Measurements from ENCODE around the gene RAB27A. TPM values are rescaled to one million over a fixed set of nuclear protein-coding genes. Genes with fewer than 3 reads are reported as not detected.

RAB27A gene
- total and polyA plus RNA-seq, 2 of the 13 experiments (the other 11 are each of a cell fraction or from before 2014, with no cell fraction given): 3.4 to 8.1 TPM

DNA sequence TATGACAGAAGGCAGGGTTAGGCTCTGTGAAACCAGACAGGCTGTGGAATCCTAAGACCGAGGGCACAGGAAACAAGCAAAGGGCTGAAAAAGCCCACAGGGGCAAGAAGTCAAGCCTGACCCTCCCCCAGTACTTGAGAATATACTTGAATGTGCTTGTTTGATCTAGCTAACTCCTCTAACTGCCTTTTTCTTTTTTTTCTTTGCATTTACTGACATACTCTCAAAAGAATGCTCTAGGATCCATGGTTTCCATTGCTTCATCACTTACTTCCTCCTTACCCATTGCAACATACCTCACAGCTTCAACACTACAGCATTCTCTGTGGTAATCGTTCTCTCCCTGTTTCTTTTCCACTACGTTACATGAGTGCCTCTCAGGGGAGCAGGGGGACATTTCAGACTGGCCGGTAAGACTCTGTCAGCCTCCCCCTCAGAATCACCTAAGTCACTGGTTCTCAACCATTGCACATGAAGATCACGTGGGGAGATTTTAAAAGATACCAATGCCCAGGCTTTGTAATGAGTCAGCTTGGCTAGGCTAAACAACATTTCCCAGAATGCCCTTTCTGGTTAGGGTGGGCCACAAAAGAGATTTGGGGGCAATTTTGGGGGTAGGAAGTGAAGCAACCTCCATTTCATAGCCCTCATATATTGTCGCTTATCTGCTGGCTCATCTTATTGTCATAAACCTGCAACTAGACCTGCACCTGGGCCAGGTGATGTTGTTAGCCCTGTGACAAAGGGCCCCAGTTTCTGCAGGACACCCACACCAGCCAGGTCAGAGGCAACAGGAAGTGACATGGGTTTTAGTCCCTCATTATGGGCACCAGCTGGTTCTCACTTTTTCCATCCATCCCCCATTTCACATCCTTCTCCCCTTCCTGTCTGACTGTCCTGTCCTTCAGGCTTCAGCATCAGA is 68.3 kb downstream of the RAB27A start (continued):
- no peak for TF ChIP-seq SETDB1 (CRISPR knock-in tag; IDR thresholded peaks at IDR 0.05; ENCODE audit: borderline replicate concordance)
- TF ChIP-seq HMG20A (CRISPR knock-in tag; IDR thresholded peaks at IDR 0.05; ENCODE audit: borderline replicate concordance): peak; percentile 74
- TF ChIP-seq, protein P1, sequence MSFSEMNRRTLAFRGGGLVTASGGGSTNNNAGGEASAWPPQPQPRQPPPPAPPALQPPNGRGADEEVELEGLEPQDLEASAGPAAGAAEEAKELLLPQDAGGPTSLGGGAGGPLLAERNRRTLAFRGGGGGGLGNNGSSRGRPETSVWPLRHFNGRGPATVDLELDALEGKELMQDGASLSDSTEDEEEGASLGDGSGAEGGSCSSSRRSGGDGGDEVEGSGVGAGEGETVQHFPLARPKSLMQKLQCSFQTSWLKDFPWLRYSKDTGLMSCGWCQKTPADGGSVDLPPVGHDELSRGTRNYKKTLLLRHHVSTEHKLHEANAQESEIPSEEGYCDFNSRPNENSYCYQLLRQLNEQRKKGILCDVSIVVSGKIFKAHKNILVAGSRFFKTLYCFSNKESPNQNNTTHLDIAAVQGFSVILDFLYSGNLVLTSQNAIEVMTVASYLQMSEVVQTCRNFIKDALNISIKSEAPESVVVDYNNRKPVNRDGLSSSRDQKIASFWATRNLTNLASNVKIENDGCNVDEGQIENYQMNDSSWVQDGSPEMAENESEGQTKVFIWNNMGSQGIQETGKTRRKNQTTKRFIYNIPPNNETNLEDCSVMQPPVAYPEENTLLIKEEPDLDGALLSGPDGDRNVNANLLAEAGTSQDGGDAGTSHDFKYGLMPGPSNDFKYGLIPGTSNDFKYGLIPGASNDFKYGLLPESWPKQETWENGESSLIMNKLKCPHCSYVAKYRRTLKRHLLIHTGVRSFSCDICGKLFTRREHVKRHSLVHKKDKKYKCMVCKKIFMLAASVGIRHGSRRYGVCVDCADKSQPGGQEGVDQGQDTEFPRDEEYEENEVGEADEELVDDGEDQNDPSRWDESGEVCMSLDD (CRISPR knock-in tag; IDR thresholded peaks at IDR 0.05; ENCODE audit: borderline replicate concordance): no peak
- TF ChIP-seq, protein P2, sequence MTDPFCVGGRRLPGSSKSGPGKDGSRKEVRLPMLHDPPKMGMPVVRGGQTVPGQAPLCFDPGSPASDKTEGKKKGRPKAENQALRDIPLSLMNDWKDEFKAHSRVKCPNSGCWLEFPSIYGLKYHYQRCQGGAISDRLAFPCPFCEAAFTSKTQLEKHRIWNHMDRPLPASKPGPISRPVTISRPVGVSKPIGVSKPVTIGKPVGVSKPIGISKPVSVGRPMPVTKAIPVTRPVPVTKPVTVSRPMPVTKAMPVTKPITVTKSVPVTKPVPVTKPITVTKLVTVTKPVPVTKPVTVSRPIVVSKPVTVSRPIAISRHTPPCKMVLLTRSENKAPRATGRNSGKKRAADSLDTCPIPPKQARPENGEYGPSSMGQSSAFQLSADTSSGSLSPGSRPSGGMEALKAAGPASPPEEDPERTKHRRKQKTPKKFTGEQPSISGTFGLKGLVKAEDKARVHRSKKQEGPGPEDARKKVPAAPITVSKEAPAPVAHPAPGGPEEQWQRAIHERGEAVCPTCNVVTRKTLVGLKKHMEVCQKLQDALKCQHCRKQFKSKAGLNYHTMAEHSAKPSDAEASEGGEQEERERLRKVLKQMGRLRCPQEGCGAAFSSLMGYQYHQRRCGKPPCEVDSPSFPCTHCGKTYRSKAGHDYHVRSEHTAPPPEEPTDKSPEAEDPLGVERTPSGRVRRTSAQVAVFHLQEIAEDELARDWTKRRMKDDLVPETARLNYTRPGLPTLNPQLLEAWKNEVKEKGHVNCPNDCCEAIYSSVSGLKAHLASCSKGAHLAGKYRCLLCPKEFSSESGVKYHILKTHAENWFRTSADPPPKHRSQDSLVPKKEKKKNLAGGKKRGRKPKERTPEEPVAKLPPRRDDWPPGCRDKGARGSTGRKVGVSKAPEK (CRISPR knock-in tag; IDR thresholded peaks at IDR 0.05; ENCODE audit: borderline replicate concordance): no peak
- TF ChIP-seq ZNF558 (CRISPR knock-in tag; IDR thresholded peaks at IDR 0.05; ENCODE audit: borderline replicate concordance): no peak
- no peak for TF ChIP-seq ZNF746 (CRISPR knock-in tag; IDR thresholded peaks at IDR 0.05)
- TF ChIP-seq RNF2 (conservative IDR thresholded peaks at IDR 0.05; ENCODE audit: low read depth): no peak
- TF ChIP-seq, protein P3, sequence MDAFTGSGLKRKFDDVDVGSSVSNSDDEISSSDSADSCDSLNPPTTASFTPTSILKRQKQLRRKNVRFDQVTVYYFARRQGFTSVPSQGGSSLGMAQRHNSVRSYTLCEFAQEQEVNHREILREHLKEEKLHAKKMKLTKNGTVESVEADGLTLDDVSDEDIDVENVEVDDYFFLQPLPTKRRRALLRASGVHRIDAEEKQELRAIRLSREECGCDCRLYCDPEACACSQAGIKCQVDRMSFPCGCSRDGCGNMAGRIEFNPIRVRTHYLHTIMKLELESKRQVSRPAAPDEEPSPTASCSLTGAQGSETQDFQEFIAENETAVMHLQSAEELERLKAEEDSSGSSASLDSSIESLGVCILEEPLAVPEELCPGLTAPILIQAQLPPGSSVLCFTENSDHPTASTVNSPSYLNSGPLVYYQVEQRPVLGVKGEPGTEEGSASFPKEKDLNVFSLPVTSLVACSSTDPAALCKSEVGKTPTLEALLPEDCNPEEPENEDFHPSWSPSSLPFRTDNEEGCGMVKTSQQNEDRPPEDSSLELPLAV (CRISPR knock-in tag; conservative IDR thresholded peaks at IDR 0.05; ENCODE audit: low read depth): no peak
- no peak for TF ChIP-seq BHLHE40 (IDR thresholded peaks at IDR 0.05; ENCODE audit: low read length)
- TF ChIP-seq, protein P4, sequence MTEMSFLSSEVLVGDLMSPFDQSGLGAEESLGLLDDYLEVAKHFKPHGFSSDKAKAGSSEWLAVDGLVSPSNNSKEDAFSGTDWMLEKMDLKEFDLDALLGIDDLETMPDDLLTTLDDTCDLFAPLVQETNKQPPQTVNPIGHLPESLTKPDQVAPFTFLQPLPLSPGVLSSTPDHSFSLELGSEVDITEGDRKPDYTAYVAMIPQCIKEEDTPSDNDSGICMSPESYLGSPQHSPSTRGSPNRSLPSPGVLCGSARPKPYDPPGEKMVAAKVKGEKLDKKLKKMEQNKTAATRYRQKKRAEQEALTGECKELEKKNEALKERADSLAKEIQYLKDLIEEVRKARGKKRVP (CRISPR knock-in tag; IDR thresholded peaks at IDR 0.05): peak in 1 of 2 experiments; percentile 70; a peak in 2 of 4 replicates
- peak; percentile 73; the same call in 1 of the 2 replicates for TF ChIP-seq ZNF644 (CRISPR knock-in tag; IDR thresholded peaks at IDR 0.05; ENCODE audit: low read depth)
- TF ChIP-seq, protein P5, sequence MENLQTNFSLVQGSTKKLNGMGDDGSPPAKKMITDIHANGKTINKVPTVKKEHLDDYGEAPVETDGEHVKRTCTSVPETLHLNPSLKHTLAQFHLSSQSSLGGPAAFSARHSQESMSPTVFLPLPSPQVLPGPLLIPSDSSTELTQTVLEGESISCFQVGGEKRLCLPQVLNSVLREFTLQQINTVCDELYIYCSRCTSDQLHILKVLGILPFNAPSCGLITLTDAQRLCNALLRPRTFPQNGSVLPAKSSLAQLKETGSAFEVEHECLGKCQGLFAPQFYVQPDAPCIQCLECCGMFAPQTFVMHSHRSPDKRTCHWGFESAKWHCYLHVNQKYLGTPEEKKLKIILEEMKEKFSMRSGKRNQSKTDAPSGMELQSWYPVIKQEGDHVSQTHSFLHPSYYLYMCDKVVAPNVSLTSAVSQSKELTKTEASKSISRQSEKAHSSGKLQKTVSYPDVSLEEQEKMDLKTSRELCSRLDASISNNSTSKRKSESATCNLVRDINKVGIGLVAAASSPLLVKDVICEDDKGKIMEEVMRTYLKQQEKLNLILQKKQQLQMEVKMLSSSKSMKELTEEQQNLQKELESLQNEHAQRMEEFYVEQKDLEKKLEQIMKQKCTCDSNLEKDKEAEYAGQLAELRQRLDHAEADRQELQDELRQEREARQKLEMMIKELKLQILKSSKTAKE (CRISPR knock-in tag; IDR thresholded peaks at IDR 0.05; ENCODE audit: borderline replicate concordance): no peak
- TF ChIP-seq ZNF430 (CRISPR knock-in tag; IDR thresholded peaks at IDR 0.05): no peak
- TF ChIP-seq RARA (CRISPR knock-in tag; IDR thresholded peaks at IDR 0.05): peak; percentile 6; the same call in 1 of the 2 replicates
- TF ChIP-seq HDAC2 (CRISPR knock-in tag; IDR thresholded peaks at IDR 0.05): peak; percentile 43; the same call in 1 of the 2 replicates
- TF ChIP-seq NFKBIZ (CRISPR knock-in tag; IDR thresholded peaks at IDR 0.05): 0 out of 2 replicates have a peak, but pooled peaks have one; percentile 55
